K562 (cell line): Measurements from ENCODE around the gene PPHLN1. TPM values are rescaled to one million over a fixed set of nuclear protein-coding genes. Genes with fewer than 3 reads are reported as not detected.

Experiments
- ATF2 ChIP-seq: sonication (generic); formaldehyde crosslinking; IDR thresholded peaks from 2 replicates; pipeline ENCODE4 v1.8.1; 2022; ENCODE audit warnings: missing genetic modification reagents
- ETV6 ChIP-seq, 3 experiments: fragments of 150-350 bp in 1 of 3; sonication (generic) in 1 of 3; formaldehyde crosslinking in 1 of 3; IDR thresholded peaks; 2 replicates each; pipeline versions ENCODE4 v1.6.1 to v1.8.0; 2014 to 2022; ENCODE audit warnings: borderline replicate concordance in 2 of 3, low read depth in 2 of 3, antibody characterized with exemption in 1 of 3, low read length in 1 of 3, mild to moderate bottlenecking in 1 of 3, missing genetic modification reagents in 1 of 3
- FOS ChIP-seq: IDR thresholded peaks from 3 replicates; pipeline ENCODE4 v1.6.1; 2011; ENCODE audit not compliant: insufficient read length; ENCODE audit errors: extremely low read depth
- FOXJ2 ChIP-seq: fragments of 200-800 bp; sonication (Bioruptor generic); IDR thresholded peaks from 2 replicates; pipeline ENCODE4 v1.6.1; 2016; ENCODE audit warnings: missing genetic modification characterization, missing compliant biosample characterization
- HDAC2 ChIP-seq: fragments of 450-650 bp; IDR thresholded peaks from 2 replicates; pipeline ENCODE4 v1.6.1; 2016; ENCODE audit warnings: mild to moderate bottlenecking
- MAFK ChIP-seq: IDR thresholded peaks from 2 replicates; pipeline ENCODE4 v1.6.1; 2011; ENCODE audit warnings: low read length, improper control_type of control experiment
- MCM5 ChIP-seq: fragments of 450-650 bp; IDR thresholded peaks from 2 replicates; pipeline ENCODE4 v1.6.1; 2016; ENCODE audit warnings: low read depth
- NCOA6 ChIP-seq: fragments of 450-650 bp; IDR thresholded peaks from 2 replicates; pipeline ENCODE4 v1.6.1; 2017; ENCODE audit warnings: mild to moderate bottlenecking
- NEUROD1 ChIP-seq: fragments of 150-350 bp; IDR thresholded peaks from 2 replicates; pipeline ENCODE4 v1.6.1; 2014; ENCODE audit warnings: borderline replicate concordance, low read length, low read depth; ENCODE audit not compliant: partially characterized antibody
- PHB2 ChIP-seq: fragments of 450-650 bp; IDR thresholded peaks from 2 replicates; pipeline ENCODE4 v1.6.1; 2017; ENCODE audit warnings: low read depth
- PREB ChIP-seq: sonication (generic); formaldehyde crosslinking; IDR thresholded peaks from 2 replicates; pipeline ENCODE4 v1.8.1; 2023; ENCODE audit warnings: mild to moderate bottlenecking, missing genetic modification reagents
- PTRF ChIP-seq: fragments of 450-650 bp; IDR thresholded peaks from 2 replicates; pipeline ENCODE4 v1.6.1; 2016; ENCODE audit warnings: mild to moderate bottlenecking, missing genetic modification characterization, missing compliant biosample characterization
- RBM25 ChIP-seq: fragments of 200-400 bp; formaldehyde crosslinking; IDR thresholded peaks from 2 replicates; pipeline ENCODE4 v1.6.1; 2018; ENCODE audit warnings: low read length, low read depth, moderate library complexity; ENCODE audit not compliant: severe bottlenecking
- SIN3B ChIP-seq: fragments of 450-650 bp; IDR thresholded peaks from 2 replicates; pipeline ENCODE4 v1.6.1; 2017; ENCODE audit warnings: low read depth, mild to moderate bottlenecking, moderate library complexity
- SREBF1 ChIP-seq: fragments of 150-350 bp; IDR thresholded peaks from 2 replicates; pipeline ENCODE4 v1.6.1; 2014; ENCODE audit warnings: antibody characterized with exemption, low read depth, low read length, borderline replicate concordance
- TEAD4 ChIP-seq, 2 experiments: sonication (generic) in 1 of 2; formaldehyde crosslinking in 1 of 2; IDR thresholded peaks; 2 replicates each; pipeline versions ENCODE4 v1.6.1 to v1.8.0; 2012 to 2022; ENCODE audit warnings: borderline replicate concordance in 1 of 2, inconsistent platforms in 1 of 2, low read length in 1 of 2, mild to moderate bottlenecking in 1 of 2, missing genetic modification reagents in 1 of 2
- XRCC3 ChIP-seq: fragments of 450-650 bp; IDR thresholded peaks from 2 replicates; pipeline ENCODE4 v1.6.1; 2017; ENCODE audit warnings: mild to moderate bottlenecking, moderate library complexity
- ZBTB26 ChIP-seq: fragments of 450-650 bp; formaldehyde crosslinking; IDR thresholded peaks from 2 replicates; pipeline ENCODE4 v1.4.0; 2022; ENCODE audit warnings: missing genetic modification characterization
- ZKSCAN1 ChIP-seq: fragments of 150-350 bp; IDR thresholded peaks from 2 replicates; pipeline ENCODE4 v1.6.1; 2016; ENCODE audit warnings: low read depth, low read length
- ZNF740 ChIP-seq, 3 experiments: fragments of 200-800 bp in 1 of 3; sonication (Bioruptor generic) in 1 of 3; sonication (generic) in 1 of 3; formaldehyde crosslinking in 1 of 3; IDR thresholded peaks; 2 replicates each; pipeline versions ENCODE4 v1.6.1 to v1.8.0; 2016 to 2022; ENCODE audit warnings: mild to moderate bottlenecking in 2 of 3, missing compliant biosample characterization in 2 of 3, missing genetic modification characterization in 2 of 3, missing genetic modification reagents in 1 of 3
- polyA plus RNA-seq, 8 experiments: library from polyadenylated mRNA; depleted of rRNA in 4 of 8; stranded (reverse) in 5 of 8; unstranded in 3 of 8; fragments of >200 nt; fragmentation: Nextera tagmentation in 2 of 8; fragmentation: Illumina TruSeq in 1 of 8; extraction: Ambion mirVana in 2 of 8; extraction: Trizol in 1 of 8; gene quantifications; 2 replicates each; pipeline versions ENCODE4 v1.2.1 to v1.2.3, GENCODE V29; 2011 to 2014; ENCODE audit warnings: inconsistent platforms in 1 of 8, missing spikeins in 1 of 8
- total RNA-seq, 7 experiments: library from RNA; depleted of rRNA in 6 of 7; stranded (reverse); fragments of >200 nt in 6 of 7; fragmentation: Illumina TruSeq in 2 of 7; extraction: Trizol in 2 of 7; gene quantifications; 2 replicates each; pipeline versions ENCODE4 v1.2.1 to v1.2.3, GENCODE V29; 2011 to 2021; ENCODE audit warnings: low replicate concordance in 1 of 7
- TF ChIP-seq, protein P1 (sequence below): fragments of 150-350 bp; conservative IDR thresholded peaks from 2 replicates; pipeline ENCODE4 v1.6.1; 2014; ENCODE audit warnings: low read length

PPHLN1 gene
- total and polyA plus RNA-seq, 9 of the 15 experiments (the other 6 are each of a cell fraction or from before 2014, with no cell fraction given) = 66.3 to 112 (median 93.6) TPM

GRCh38 chr12:42426746-42427145 is 100.8 kb downstream of the PPHLN1 start (continued):
- TF ChIP-seq MAFK (peak; percentile 78), PHB2 (no peak), NCOA6 (no peak), SREBF1 (no peak), ATF2 (no peak), HDAC2 (no peak), SIN3B (no peak), RBM25 (no peak), ZNF740 (CRISPR knock-in tag; IDR thresholded peaks at IDR 0.05) (no peak), ZNF740 (tag; IDR thresholded peaks at IDR 0.05) (no peak), ETV6 (IDR thresholded peaks at IDR 0.05; ENCODE audit: borderline replicate concordance in 1 of 2, low read depth in 2 of 2, low read length in 1 of 2) (peak in 1 of 2 experiments; percentile 53; a peak in 2 of 4 replicates), ETV6 (CRISPR knock-in tag; IDR thresholded peaks at IDR 0.05; ENCODE audit: borderline replicate concordance) (no peak), NEUROD1 (peak; percentile 34), ZKSCAN1 (no peak), PREB (no peak), TEAD4 (IDR thresholded peaks at IDR 0.05; ENCODE audit: low read length) (peak; percentile 42), TEAD4 (CRISPR knock-in tag; IDR thresholded peaks at IDR 0.05; ENCODE audit: borderline replicate concordance) (no peak), PTRF (tag) (no peak), ZBTB26 (CRISPR knock-in tag) (no peak), XRCC3 (no peak), FOXJ2 (tag) (no peak), FOS (no peak), MCM5 (no peak)
- TF ChIP-seq, protein P1, sequence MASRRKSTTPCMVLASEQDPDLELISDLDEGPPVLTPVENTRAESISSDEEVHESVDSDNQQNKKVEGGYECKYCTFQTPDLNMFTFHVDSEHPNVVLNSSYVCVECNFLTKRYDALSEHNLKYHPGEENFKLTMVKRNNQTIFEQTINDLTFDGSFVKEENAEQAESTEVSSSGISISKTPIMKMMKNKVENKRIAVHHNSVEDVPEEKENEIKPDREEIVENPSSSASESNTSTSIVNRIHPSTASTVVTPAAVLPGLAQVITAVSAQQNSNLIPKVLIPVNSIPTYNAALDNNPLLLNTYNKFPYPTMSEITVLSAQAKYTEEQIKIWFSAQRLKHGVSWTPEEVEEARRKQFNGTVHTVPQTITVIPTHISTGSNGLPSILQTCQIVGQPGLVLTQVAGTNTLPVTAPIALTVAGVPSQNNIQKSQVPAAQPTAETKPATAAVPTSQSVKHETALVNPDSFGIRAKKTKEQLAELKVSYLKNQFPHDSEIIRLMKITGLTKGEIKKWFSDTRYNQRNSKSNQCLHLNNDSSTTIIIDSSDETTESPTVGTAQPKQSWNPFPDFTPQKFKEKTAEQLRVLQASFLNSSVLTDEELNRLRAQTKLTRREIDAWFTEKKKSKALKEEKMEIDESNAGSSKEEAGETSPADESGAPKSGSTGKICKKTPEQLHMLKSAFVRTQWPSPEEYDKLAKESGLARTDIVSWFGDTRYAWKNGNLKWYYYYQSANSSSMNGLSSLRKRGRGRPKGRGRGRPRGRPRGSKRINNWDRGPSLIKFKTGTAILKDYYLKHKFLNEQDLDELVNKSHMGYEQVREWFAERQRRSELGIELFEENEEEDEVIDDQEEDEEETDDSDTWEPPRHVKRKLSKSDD = no peak
